Astrocyte of the spinal cord (primary cell): ENCODE results near the gene MYL3.

ENCODE experiments used
- DNase-seq: peaks from one replicate; pipeline ENCODE4 v3.0.0; 2011; ENCODE audit warnings: low read depth, low spot score
- H3K4me3 ChIP-seq: 2 replicates; pipeline ENCODE4 v1.5.1; 2011; ENCODE audit warnings: low read depth, mild to moderate bottlenecking, low read length, moderate library complexity
- in situ Hi-C: cut with HindIII; loops from 2 replicates; pipeline ENCODE4 v1.10.0; 2017; ENCODE audit warnings: low sequenced_read_pairs
- TF ChIP-seq, protein P1 (sequence below): IDR thresholded peaks from 2 replicates; pipeline ENCODE4 v1.5.1; 2012; ENCODE audit warnings: low read depth, mild to moderate bottlenecking, low read length, inconsistent platforms

MYL3 gene

GRCh38 chr3:46858456-46858855, 4.8 kb downstream of the MYL3 start:
- in situ Hi-C loops, result no loop called here
- H3K4me3 ChIP-seq, result no peak overlapping the region
- TF ChIP-seq, protein P1, sequence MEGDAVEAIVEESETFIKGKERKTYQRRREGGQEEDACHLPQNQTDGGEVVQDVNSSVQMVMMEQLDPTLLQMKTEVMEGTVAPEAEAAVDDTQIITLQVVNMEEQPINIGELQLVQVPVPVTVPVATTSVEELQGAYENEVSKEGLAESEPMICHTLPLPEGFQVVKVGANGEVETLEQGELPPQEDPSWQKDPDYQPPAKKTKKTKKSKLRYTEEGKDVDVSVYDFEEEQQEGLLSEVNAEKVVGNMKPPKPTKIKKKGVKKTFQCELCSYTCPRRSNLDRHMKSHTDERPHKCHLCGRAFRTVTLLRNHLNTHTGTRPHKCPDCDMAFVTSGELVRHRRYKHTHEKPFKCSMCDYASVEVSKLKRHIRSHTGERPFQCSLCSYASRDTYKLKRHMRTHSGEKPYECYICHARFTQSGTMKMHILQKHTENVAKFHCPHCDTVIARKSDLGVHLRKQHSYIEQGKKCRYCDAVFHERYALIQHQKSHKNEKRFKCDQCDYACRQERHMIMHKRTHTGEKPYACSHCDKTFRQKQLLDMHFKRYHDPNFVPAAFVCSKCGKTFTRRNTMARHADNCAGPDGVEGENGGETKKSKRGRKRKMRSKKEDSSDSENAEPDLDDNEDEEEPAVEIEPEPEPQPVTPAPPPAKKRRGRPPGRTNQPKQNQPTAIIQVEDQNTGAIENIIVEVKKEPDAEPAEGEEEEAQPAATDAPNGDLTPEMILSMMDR, result no peak
- no peak for DNase-seq

- DNase-seq, result no peak
These were observed 5.5 kb downstream of the MYL3 start for GRCh38 chr3:46857485-46858341.

DNA sequence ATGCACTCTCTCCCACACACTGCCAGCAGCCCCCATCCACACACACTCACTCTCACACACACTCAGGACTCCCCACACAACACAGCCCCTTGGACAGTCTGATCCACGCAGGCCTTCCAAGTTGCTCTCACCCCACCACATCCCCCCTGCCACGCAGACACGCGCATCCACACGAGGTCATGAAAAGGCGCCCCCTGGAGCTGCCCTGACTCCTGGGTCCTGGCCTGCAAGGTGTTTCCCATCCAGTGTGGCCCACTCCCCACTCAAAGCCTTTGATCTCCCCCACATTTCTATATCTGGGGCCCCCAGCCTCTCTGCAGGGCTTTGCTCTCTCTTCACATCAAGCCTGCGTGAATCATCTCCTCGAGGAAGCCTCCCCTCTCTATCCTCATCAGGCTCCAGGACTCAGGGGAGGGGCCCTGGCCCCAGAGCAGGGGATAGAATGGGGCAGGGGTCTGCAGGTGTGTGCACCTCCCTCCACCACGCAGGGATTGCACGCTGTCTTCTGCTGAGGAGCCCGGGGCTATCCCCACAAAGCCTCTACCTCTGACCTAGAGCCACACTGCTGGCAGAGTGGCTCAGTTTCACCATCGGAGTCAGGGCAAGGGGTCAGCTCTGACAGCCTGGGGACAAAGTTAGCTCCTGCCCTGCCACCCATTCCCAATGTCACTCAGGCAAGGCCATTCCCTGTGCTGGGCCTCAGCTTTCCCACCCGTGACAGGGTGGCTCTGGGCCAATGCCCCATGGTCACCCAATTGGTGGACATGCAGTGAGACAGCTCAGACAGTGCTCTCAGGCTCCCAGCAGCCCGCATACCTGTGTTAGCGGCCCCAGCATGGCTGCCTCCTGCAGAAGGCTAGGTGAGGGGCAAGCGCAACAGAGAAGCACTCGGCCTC, 6.4 kb downstream of the MYL3 start:
- in situ Hi-C loops, result no loop called here
- no peak for DNase-seq
- no peak overlapping the region for H3K4me3 ChIP-seq
- TF ChIP-seq, protein P1, result no peak

More at GRCh38 chr3:46857485-46858341, 5.5 kb downstream of the MYL3 start:
- TF ChIP-seq, protein P1, result no peak
- in situ Hi-C loops, result no loop called here
- no peak overlapping the region for H3K4me3 ChIP-seq

DNA sequence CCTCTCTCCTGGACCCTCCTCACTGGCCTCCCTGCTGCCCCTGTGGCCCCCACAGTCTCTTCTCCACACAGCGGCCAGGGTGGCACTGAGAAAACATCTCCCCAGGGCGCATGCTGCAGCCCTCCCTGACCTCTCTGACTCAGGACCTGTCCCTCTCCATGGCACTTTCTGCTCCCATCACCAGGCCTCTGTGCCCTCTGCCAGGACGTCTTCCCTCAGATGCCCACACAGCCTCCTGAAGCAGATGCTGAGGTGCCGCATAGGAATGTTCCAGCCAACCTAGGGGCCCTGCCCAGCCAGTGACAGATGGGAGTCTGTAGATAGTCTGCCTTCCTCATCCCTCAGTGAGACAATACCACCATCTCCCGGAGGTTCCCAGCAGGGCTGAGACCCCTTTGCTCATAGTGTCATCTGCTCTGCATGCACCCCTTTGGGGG, 8.7 kb downstream of the MYL3 start:
- in situ Hi-C loops, result no loop called here
- no peak overlapping the region for H3K4me3 ChIP-seq
- DNase-seq, result no peak
- TF ChIP-seq, protein P1, result no peak

DNA sequence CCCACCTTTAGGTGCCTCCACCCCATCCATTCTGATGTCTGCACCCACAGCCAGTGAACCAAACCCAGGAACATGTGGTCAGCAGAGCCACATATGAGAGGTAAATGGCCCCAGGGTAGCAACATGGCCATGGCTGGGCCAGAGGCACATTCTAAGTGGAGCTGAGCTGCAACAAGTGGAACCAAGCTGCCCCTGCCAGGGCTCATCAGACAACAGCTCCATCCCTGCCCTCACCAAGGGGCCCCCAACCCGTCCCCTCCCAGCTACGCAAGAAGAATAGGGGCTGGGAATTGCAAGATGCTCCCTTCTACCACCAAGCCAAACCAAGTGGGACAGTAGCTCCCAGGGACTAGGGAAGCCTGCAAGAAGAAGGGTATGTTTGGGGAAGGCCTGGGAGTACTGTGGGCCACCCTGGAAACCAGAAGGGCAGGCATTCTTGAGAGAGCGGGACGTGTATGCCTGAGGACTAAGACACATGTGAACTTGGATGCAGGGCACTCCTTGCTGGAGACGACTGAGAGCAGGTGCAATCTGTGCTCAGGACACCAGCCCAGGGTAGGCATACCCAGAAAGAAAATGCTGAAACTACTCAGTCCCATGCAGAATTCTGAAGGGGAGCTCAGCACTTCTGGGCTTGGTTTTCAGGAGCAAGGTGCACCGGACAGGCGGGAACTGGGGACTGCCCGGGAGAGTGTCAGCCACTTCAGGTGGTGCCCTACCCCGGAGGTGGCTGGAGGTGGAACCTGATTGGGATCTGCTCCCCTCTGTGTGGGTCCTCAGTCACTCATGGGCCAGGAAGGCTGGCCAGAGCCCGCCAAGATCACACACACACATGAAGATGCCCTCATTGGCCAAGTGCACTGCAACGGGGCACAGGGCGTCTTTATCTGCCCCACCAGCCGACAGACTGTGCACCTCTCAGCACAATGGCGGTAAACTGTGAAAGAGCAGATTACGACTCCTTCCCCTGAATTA, 9.5 kb downstream of the MYL3 start:
- in situ Hi-C loops, result no loop called here
- DNase-seq, result no peak
- no peak overlapping the region for H3K4me3 ChIP-seq
- TF ChIP-seq, protein P1, result no peak
